H1 (cell line): Measurements from ENCODE around the gene SPSB2. TPM values are rescaled to one million over a fixed set of nuclear protein-coding genes. Genes with fewer than 3 reads are reported as not detected.
"Not testable (repeated sequence)": the region's sequence is repeated elsewhere in the genome, so short reads cannot be mapped to it uniquely, and the experiment has no call there.

Source experiments
- CTCF ChIA-PET: fragments of 300-600 bp; sonication (Branson Sonifier 250); formaldehyde crosslinking; loops from one replicate; lab custom pipeline; 2021; ENCODE audit not compliant: partially characterized antibody; lab: Charles Lee
- POLR2A ChIA-PET: fragments of 300-600 bp; sonication (Branson Sonifier 250); formaldehyde crosslinking; loops from one replicate; lab custom pipeline; 2021; ENCODE audit warnings: inconsistent platforms; ENCODE audit not compliant: partially characterized antibody; lab: Charles Lee
- DNase-seq, 2 experiments: peaks; one replicate each; pipeline versions ENCODE4 v3.0.0 to v3.0.0-alpha.2; 2010 to 2022; ENCODE audit warnings: low spot score in 2 of 2, low read depth in 1 of 2, mixed read lengths in 1 of 2
- FAIRE-seq: peaks from 2 replicates; lab custom pipeline; 2011; peaks lifted over from hg19 to GRCh38; lab: Jason Lieb, UNC
- H2AFZ ChIP-seq: 2 replicates; pipeline ENCODE4 v1.8.1; 2012; ENCODE audit warnings: low read length, inconsistent platforms
- H2AK5ac ChIP-seq: 2 replicates; pipeline ENCODE4 v1.6.1; 2013; ENCODE audit warnings: low read depth, low read length
- H2BK120ac ChIP-seq: replicated peaks from 2 replicates; pipeline ENCODE3; 2013; ENCODE audit warnings: low read depth, low read length, inconsistent platforms
- H2BK12ac ChIP-seq: 2 replicates; pipeline ENCODE4 v1.6.1; 2013; ENCODE audit warnings: low read depth, low read length
- H2BK15ac ChIP-seq: 2 replicates; pipeline ENCODE4 v1.6.1; 2013; ENCODE audit warnings: low read length
- H2BK20ac ChIP-seq: 2 replicates; pipeline ENCODE4 v1.6.1; 2013; ENCODE audit warnings: low read length
- H2BK5ac ChIP-seq: 2 replicates; pipeline ENCODE4 v1.6.1; 2013; ENCODE audit warnings: low read depth, low read length
- H3K14ac ChIP-seq: 2 replicates; pipeline ENCODE4 v1.6.1; 2013; ENCODE audit warnings: inconsistent platforms; ENCODE audit not compliant: insufficient read length
- H3K18ac ChIP-seq: 2 replicates; pipeline ENCODE4 v1.6.1; 2013; ENCODE audit warnings: low read length; ENCODE audit errors: extremely low read depth
- H3K23ac ChIP-seq: 2 replicates; pipeline ENCODE4 v1.6.1; 2013; ENCODE audit warnings: inconsistent platforms; ENCODE audit not compliant: insufficient read length
- H3K23me2 ChIP-seq: 2 replicates; pipeline ENCODE4 v1.6.1; 2013; ENCODE audit warnings: low read depth, low read length
- H3K27ac ChIP-seq: 2 replicates; pipeline ENCODE4 v1.6.1; 2011; ENCODE audit warnings: low read depth, low read length, inconsistent platforms
- H3K27me3 ChIP-seq, 4 experiments: replicated peaks in 1 of 4; 1 replicate in 1 of 4; 2 replicates in 3 of 4; pipeline versions ENCODE4 v1.6.1 to v1.8.1; 2011 to 2013; ENCODE audit warnings: low read length in 3 of 4, mild to moderate bottlenecking in 3 of 4, inconsistent platforms in 2 of 4, mixed read lengths in 2 of 4, moderate library complexity in 1 of 4; ENCODE audit not compliant: control insufficient read depth in 3 of 4, insufficient read depth in 3 of 4; ENCODE audit errors: extremely low read depth in 1 of 4
- H3K36me3 ChIP-seq, 4 experiments: 2 replicates each; pipeline versions ENCODE4 v1.6.1 to v1.8.1; 2011 to 2013; ENCODE audit warnings: mild to moderate bottlenecking in 4 of 4, low read length in 3 of 4, moderate library complexity in 2 of 4, control low read depth in 1 of 4, inconsistent platforms in 1 of 4; ENCODE audit not compliant: insufficient read depth in 4 of 4, control insufficient read depth in 2 of 4
- H3K4ac ChIP-seq: replicated peaks from 2 replicates; pipeline ENCODE3; 2013; ENCODE audit warnings: low read length, low read depth, mixed read lengths, inconsistent platforms; ENCODE audit not compliant: insufficient read length
- H3K4me1 ChIP-seq, 4 experiments: replicated peaks in 1 of 4; 1 replicate in 1 of 4; 2 replicates in 3 of 4; pipeline versions ENCODE4 v1.6.1 to v1.8.1; 2011 to 2013; ENCODE audit warnings: low read length in 3 of 4, inconsistent platforms in 2 of 4, mixed read lengths in 1 of 4; ENCODE audit not compliant: insufficient read depth in 4 of 4, control insufficient read depth in 3 of 4
- H3K4me2 ChIP-seq, 2 experiments: 2 replicates each; pipeline versions ENCODE4 v1.6.1 to v1.8.1; 2011 to 2013; ENCODE audit warnings: low read depth in 2 of 2, low read length in 2 of 2, control low read depth in 1 of 2, inconsistent platforms in 1 of 2, mild to moderate bottlenecking in 1 of 2; ENCODE audit not compliant: insufficient read depth in 1 of 2
- H3K4me3 ChIP-seq, 4 experiments: fragments of 200-600, 300-600 bp in 1 of 4; sonication (generic), shearing (Covaris generic), sonication (Bioruptor Twin) in 1 of 4; 2 replicates each; pipeline versions ENCODE4 v1.5.1 to v1.8.1; 2011 to 2016; ENCODE audit warnings: low read length in 4 of 4, low read depth in 3 of 4, control low read depth in 2 of 4, inconsistent platforms in 2 of 4, mild to moderate bottlenecking in 2 of 4, mixed read lengths in 1 of 4, moderate library complexity in 1 of 4; ENCODE audit not compliant: insufficient read depth in 2 of 4; ENCODE audit errors: extremely low read depth in 1 of 4
- H3K56ac ChIP-seq: replicated peaks from 2 replicates; pipeline ENCODE3; 2013; ENCODE audit warnings: low read depth, mild to moderate bottlenecking, mixed read lengths, low read length, inconsistent platforms; ENCODE audit not compliant: insufficient read length
- H3K79me1 ChIP-seq: 2 replicates; pipeline ENCODE4 v1.6.1; 2013; ENCODE audit warnings: low read depth, low read length, control low read depth
- H3K79me2 ChIP-seq, 2 experiments: 2 replicates each; pipeline versions ENCODE4 v1.6.1 to v1.8.1; 2012 to 2013; ENCODE audit warnings: low read length in 2 of 2, mild to moderate bottlenecking in 2 of 2, inconsistent platforms in 1 of 2; ENCODE audit not compliant: insufficient read depth in 2 of 2, control insufficient read depth in 1 of 2
- H3K9ac ChIP-seq, 4 experiments: replicated peaks in 1 of 4; 1 replicate in 1 of 4; 2 replicates in 3 of 4; pipeline versions ENCODE4 v1.6.1 to v1.8.1; 2011 to 2013; ENCODE audit warnings: low read depth in 3 of 4, low read length in 3 of 4, control low read depth in 2 of 4, mild to moderate bottlenecking in 2 of 4, moderate library complexity in 2 of 4, inconsistent platforms in 1 of 4; ENCODE audit errors: extremely low read depth in 1 of 4
- H3K9me3 ChIP-seq, 2 experiments: 2 replicates each; pipeline versions ENCODE4 v1.6.1 to v1.8.1; 2012 to 2013; ENCODE audit warnings: mild to moderate bottlenecking in 2 of 2, moderate library complexity in 2 of 2, control low read depth in 1 of 2, inconsistent platforms in 1 of 2, low read depth in 1 of 2, low read length in 1 of 2, mixed read lengths in 1 of 2; ENCODE audit not compliant: insufficient read depth in 2 of 2
- H4K20me1 ChIP-seq, 2 experiments: replicated peaks in 1 of 2; 2 replicates each; pipeline versions ENCODE3 to v1.8.1; 2011 to 2013; ENCODE audit warnings: inconsistent platforms in 2 of 2, low read length in 2 of 2, mild to moderate bottlenecking in 1 of 2; ENCODE audit not compliant: insufficient read depth in 2 of 2, control insufficient read depth in 1 of 2
- H4K5ac ChIP-seq: 2 replicates; pipeline ENCODE4 v1.6.1; 2013; ENCODE audit warnings: low read length, low read depth, mixed read lengths, inconsistent platforms; ENCODE audit not compliant: insufficient read length
- H4K8ac ChIP-seq: 2 replicates; pipeline ENCODE4 v1.8.0; 2013; ENCODE audit warnings: mild to moderate bottlenecking, moderate library complexity, low read length, inconsistent platforms; ENCODE audit not compliant: insufficient read depth; ENCODE audit errors: extremely low read depth
- H4K91ac ChIP-seq: replicated peaks from 2 replicates; pipeline ENCODE3; 2013; ENCODE audit warnings: low read length, mixed read lengths, inconsistent platforms; ENCODE audit not compliant: insufficient read length
- CTCF ChIP-seq, 3 experiments: IDR thresholded peaks; 1 replicate in 2 of 3; 2 replicates in 1 of 3; pipeline versions ENCODE4 v1.5.1 to v1.6.1; 2011; ENCODE audit warnings: low read length in 3 of 3, mild to moderate bottlenecking in 3 of 3, inconsistent platforms in 2 of 3, low read depth in 1 of 3, moderate library complexity in 1 of 3; ENCODE audit not compliant: insufficient read depth in 1 of 3; ENCODE audit errors: control extremely low read depth in 1 of 3
- EP300 ChIP-seq, 2 experiments: IDR thresholded peaks; 1 replicate in 1 of 2; 2 replicates in 1 of 2; pipeline ENCODE4 v1.6.1; 2011 to 2012; ENCODE audit warnings: low read depth in 2 of 2, low read length in 2 of 2, mild to moderate bottlenecking in 2 of 2, borderline replicate concordance in 1 of 2, inconsistent platforms in 1 of 2, moderate library complexity in 1 of 2
- KDM1A ChIP-seq: fragments of 200-600, 300-600 bp; sonication (generic); IDR thresholded peaks from 2 replicates; pipeline ENCODE4 v1.7.1; 2016; ENCODE audit warnings: mild to moderate bottlenecking, low read length, borderline replicate concordance
- PHF8 ChIP-seq: fragments of 200-600 bp; sonication (generic); conservative IDR thresholded peaks from 2 replicates; pipeline ENCODE4 v1.7.1; 2012; ENCODE audit warnings: low read depth, mild to moderate bottlenecking, inconsistent platforms, low read length, moderate library complexity
- RAD21 ChIP-seq, 2 experiments: IDR thresholded peaks in 1 of 2; conservative IDR thresholded peaks in 1 of 2; 2 replicates each; pipeline ENCODE4 v1.6.1; 2011; ENCODE audit warnings: low read depth in 2 of 2, low read length in 2 of 2, improper control_type of control experiment in 1 of 2, inconsistent platforms in 1 of 2, mild to moderate bottlenecking in 1 of 2, moderate library complexity in 1 of 2
- SP1 ChIP-seq: IDR thresholded peaks from 2 replicates; pipeline ENCODE4 v1.6.1; 2011; ENCODE audit warnings: low read depth, low read length
- WGBS, 2 experiments: shearing (Covaris generic) in 1 of 2; methylation state at CpG; one replicate each; pipeline versions ENCODE4 v1.1.6 to v1.1.7; 2013 to 2015; ENCODE audit warnings: low lambda C conversion rate in 2 of 2, mixed read lengths in 2 of 2, inconsistent platforms in 1 of 2, low coverage in 1 of 2, missing lambda C conversion rate in 1 of 2; ENCODE audit not compliant: insufficient replicate concordance in 2 of 2, insufficient coverage in 1 of 2, insufficient read length in 1 of 2; ENCODE audit errors: extremely low coverage in 1 of 2, missing lambda C conversion rate in 1 of 2; 5-methylcytosine and 5-hydroxymethylcytosine counted together
- polyA plus RNA-seq, 7 experiments: library from polyadenylated mRNA; depleted of rRNA in 3 of 7; stranded (reverse) in 5 of 7; unstranded in 2 of 7; fragments of >200 nt in 5 of 7; fragments of 200-250 nt in 2 of 7; gene quantifications; 1 replicate in 5 of 7; 2 replicates in 1 of 7; 4 replicates in 1 of 7; pipeline versions ENCODE4 v1.2.1 to v1.2.3, GENCODE V29; 2011 to 2013; ENCODE audit warnings: missing spikeins in 2 of 7, mixed read lengths in 2 of 7
- total RNA-seq: library from RNA; stranded (reverse); fragmentation: NEBNext Ultra II Directional; extraction: Animal tissue kit (Norgen Biotek cat#: 25700); gene quantifications from 2 replicates; pipeline ENCODE4 v1.2.1, GENCODE V29; 2021

SPSB2 gene
- total and polyA plus RNA-seq, 2 of the 8 experiments (the other 6 are each of a cell fraction or from before 2014, with no cell fraction given): 13.0 to 23.2 TPM

GRCh38 chr12:6894321-6894720, 21.2 kb upstream of the SPSB2 start (continued):
- TF ChIP-seq EP300 (IDR thresholded peaks at IDR 0.05; ENCODE audit: borderline replicate concordance in 1 of 2, low read depth in 2 of 2, low read length in 2 of 2) (no peak), CTCF (IDR thresholded peaks at IDR 0.05; ENCODE audit: control extremely low read depth in 1 of 3, insufficient read depth in 1 of 3, low read depth in 1 of 3, low read length in 3 of 3) (no peak), SP1 (no peak), PHF8 (no peak), RAD21 (IDR thresholded peaks at IDR 0.05 in 1 of 2, conservative IDR thresholded peaks at IDR 0.05 in 1 of 2; ENCODE audit: low read depth in 2 of 2, low read length in 2 of 2) (no peak), KDM1A (no peak)

DNA sequence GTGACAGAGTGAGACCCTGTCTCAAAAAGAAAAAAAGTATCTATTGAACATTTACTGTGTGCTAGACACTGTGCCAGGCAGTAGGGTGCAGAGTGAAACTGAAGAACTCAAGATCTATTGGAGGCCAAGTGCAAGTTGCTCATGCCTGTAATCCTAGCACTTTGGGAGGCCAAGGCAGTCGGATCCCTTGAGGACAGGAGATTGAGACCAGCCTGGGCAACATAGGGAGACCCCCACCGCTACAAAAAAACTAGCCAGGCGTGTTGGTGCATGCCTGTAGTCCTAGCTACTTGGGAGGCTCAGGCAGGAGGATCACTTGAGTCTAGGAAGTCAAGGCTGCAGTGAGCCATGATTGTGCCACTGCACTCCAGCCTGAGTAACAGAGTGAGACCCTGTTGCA, 19.6 kb upstream of the SPSB2 start:
- not testable (repeated sequence) for H2BK20ac ChIP-seq, H3K14ac ChIP-seq, H3K27ac ChIP-seq, H3K27me3 ChIP-seq, H2BK12ac ChIP-seq, H3K23ac ChIP-seq, H2BK120ac ChIP-seq, H2AK5ac ChIP-seq, H3K4me2 ChIP-seq, H2AFZ ChIP-seq, H4K91ac ChIP-seq, H3K9me3 ChIP-seq, DNase-seq, H4K5ac ChIP-seq, H3K79me2 ChIP-seq, H2BK5ac ChIP-seq, H3K4me3 ChIP-seq, H3K4ac ChIP-seq, H3K18ac ChIP-seq, FAIRE-seq, H3K4me1 ChIP-seq, H4K20me1 ChIP-seq, H3K9ac ChIP-seq, H3K23me2 ChIP-seq, H3K36me3 ChIP-seq, H3K56ac ChIP-seq, H4K8ac ChIP-seq, H3K79me1 ChIP-seq
- CTCF ChIA-PET: interaction anchor here (1.3 to 5.0 kb wide), 9 partner anchors 7 to 68 kb away, joined by 3 to 84 read pairs (median 9); partner anchors contain the start of genes SPSB2 and TPI1
- peak overlapping the region; percentile 61; the same call in 1 of the 2 replicates for H2BK15ac ChIP-seq
- POLR2A ChIA-PET: interaction anchor here (1.0 to 7.8 kb wide), 6 partner anchors 9 to 72 kb away, joined by 3 to 86 read pairs (median 22); partner anchors contain the start of genes LRRC23, SPSB2 and TPI1
- 97% methylated on average over 3 of the region's 3 CpGs; no CpG with 5 or more reads in 1 of the 2 experiments for WGBS, 2 experiments
